ENCODE data around the gene SFMBT2.

Gene SFMBT2
- 26.3 to 158 (median 147) reads per million in 4 experiments for total RNA-seq

- DNase-seq: peak; percentile 42
These were observed at the start of gene SFMBT2 for GRCh38 chr10:7410862-7411670. SFMBT2 (minus strand) TSS chr10:7411034; CDS start chr10:7381898, 29,136 bp downstream.

DNA sequence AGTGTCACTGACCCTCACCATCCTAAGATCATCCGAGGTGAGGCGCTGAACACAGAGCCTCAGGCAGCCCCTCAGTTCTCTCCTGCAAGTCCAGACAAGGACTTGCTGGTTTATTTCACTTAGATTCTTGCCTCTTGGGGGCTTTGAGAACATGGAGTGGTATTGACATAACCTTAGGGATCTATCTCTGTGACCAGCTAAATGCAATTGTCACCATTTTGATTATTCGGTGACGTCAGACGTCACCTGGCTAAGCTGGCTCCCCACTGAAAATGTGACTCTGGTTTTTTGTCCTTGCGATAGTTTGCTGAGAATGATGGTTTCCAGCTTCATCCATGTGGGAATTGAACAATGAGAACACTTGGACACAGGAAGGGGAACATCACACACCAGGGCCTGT lies 49.2 kb upstream of the SFMBT2 start:
- no peak for DNase-seq

DNA sequence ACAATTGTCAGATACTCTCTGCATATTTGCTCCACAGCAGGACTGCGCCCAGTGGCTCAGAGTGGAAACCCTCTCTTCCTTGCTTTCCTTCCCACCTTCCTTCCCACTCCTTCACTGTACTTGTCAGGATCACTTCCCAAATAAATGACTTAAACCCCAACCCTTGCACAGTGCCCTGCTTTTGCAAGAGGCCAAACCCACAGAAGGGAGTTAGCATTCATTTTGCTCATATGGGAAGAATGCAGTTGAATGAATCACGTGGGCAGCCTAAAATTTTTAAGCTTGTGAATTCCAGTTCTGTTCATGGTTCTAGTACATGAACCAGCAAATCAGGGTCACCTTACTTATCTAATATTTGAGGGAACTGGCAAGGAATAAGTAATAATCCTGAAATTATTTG lies 47.7 kb upstream of the SFMBT2 start:
- no peak for DNase-seq

- no peak for DNase-seq
These were observed 46.9 kb upstream of the SFMBT2 start for GRCh38 chr10:7457478-7458316.

DNA sequence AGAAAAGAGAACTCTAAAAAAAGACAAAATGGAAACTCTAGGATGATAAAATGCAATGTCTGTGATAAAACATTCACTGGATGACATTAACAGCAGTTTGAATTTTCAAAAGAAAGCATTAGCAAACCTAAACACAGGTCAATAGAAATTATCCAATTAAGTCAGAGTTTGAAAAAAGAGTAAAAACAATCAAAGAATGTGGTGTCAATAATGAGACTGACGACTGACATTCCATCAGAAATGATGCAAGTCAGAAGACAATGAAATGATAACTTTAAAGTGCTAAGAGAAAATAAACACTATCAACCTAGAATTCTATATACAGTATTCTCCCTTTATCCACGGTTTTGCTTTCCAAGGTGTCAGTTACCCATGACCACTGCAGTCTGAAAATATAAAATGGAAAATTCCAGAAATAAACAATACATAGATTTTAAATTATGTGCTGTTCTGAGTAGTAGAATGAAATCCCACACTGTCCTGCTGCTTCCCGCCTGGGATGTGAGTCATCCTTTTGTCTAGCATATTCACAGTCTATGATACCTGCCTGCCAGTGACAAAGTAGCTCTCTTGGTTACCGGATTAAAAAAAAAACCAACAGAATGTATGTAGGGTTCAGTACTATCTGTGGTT lies 38.3 kb upstream of the SFMBT2 start:
- no peak for DNase-seq

DNA sequence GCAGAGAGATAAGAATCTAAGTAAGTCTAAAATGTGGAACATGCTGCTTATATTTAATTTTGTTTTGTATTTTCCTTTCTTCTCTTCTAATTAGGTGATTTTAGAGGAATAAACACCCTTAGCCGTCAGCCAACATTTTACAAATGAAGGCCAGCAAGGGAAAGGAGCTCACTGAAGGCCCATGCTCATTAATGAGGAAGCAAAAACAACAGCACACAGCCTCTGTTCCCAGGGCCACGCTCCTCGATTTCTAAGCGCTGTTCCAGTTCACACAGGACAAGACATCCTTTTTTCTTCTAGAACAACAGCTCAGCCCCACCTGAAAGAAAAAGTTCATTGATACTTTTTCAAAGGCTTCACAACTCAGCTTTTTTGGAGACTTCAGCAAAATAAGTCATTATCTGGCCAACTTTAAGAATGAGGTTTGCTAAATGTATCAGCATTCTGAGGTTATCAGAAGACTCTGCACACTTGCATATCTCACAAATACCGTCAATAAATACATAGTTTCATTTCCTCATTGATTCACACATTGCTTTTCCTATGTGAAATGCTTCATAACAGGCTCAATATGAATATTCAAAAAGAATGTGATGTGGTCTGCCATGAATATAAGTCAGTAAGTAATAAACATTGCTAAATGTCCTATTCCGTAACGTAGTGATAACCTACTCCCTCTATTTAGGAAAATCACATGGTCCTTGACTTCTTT lies 34.8 kb upstream of the SFMBT2 start:
- no peak for DNase-seq

DNA sequence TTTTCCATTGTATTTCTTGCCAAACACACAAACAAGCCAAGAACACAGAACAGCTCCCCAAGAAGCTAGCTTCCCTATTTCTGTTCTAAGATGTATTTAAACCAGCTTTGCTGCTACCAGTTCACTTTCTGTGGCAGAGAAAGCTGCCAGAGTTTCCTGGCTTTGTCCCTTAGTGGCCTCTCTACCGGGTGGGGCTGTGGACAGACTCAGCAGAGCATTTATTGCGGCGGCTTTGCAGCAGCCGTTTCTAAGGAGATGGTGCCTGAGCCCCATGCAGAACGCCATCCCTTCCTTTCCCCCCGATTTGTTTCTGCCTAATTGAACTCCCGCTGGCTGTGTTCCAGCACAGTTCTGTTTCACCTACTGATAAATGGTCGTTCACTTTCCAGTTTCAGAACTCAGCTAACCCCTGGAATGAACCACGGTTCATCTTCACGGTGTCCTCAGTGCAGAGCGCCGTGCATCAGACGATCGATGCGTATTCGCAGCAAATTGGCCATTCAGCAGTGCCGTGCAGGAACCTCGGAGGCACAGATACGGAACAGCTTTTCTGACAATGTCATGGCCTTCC lies 33.8 kb upstream of the SFMBT2 start:
- DNase-seq: no peak

- DNase-seq: no peak
These were observed 32.2 kb upstream of the SFMBT2 start for GRCh38 chr10:7443036-7443435.

- DNase-seq: no peak
These were observed 30.7 kb upstream of the SFMBT2 start for GRCh38 chr10:7441403-7442147.

DNA sequence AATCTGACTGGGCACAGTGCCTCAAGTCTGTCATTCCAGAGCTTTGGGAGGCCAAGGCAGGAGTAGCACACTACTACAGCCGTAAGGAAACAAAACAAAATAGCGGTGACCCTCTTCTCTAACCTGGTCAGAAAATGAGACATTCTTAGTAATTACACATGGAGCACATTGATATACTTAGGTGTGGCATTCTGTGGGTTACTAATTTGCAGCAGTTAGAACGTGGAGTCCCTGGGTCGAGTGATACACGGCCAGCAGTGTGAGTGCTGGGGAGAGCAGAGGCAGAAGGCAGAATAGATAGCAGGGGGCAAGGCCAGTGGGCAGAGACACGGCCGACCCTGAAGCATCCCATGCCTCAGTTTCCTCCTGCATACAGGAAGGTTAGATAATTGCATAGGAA lies 28.9 kb upstream of the SFMBT2 start:
- DNase-seq: no peak

- no peak for DNase-seq
These were observed 27.6 kb upstream of the SFMBT2 start for GRCh38 chr10:7438196-7438986.

GRCh38 chr10:7436490-7437100 lies 25.8 kb upstream of the SFMBT2 start:
- no peak for DNase-seq

DNA sequence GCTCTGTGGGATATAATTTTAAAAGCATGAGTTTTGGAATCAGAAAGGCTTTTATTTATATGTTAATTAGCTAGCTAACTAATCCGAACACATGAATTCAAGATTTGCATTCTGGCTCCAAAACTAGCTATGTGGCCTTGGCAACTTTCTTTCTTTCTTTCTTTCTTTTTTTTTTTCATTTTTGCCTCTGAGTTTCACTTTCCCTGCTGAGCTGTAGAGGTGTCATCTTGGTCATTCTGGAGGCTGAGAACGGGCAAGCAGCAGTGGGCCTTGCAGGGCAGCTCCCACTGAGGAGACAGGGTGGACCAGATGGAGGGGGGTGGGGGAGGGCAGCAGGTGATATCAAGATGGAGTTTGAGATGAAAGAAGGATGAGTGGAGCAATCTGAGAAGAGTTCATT lies 24.8 kb upstream of the SFMBT2 start:
- DNase-seq: no peak

DNA sequence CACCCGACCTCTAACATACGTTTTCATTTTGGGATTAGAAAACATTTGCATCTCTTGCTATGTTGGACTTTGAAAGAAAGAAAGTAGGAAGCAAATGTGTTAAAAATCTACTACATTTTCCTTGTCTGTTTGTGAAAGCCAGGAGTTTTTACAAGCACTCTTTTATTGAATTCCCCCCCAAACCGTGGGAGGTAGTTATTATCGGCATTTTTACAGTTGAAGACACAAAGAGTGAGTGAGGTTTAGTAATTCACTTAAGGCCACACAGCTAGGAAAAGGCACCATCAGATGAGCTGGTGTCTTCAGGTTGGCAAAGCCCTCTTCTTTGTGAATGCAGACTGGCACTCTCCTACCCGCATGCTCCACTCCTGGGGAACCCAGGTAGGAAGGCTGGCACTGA lies 23.5 kb upstream of the SFMBT2 start:
- no peak for DNase-seq

GRCh38 chr10:7433861-7434260 lies 23.0 kb upstream of the SFMBT2 start:
- no peak for DNase-seq

DNA sequence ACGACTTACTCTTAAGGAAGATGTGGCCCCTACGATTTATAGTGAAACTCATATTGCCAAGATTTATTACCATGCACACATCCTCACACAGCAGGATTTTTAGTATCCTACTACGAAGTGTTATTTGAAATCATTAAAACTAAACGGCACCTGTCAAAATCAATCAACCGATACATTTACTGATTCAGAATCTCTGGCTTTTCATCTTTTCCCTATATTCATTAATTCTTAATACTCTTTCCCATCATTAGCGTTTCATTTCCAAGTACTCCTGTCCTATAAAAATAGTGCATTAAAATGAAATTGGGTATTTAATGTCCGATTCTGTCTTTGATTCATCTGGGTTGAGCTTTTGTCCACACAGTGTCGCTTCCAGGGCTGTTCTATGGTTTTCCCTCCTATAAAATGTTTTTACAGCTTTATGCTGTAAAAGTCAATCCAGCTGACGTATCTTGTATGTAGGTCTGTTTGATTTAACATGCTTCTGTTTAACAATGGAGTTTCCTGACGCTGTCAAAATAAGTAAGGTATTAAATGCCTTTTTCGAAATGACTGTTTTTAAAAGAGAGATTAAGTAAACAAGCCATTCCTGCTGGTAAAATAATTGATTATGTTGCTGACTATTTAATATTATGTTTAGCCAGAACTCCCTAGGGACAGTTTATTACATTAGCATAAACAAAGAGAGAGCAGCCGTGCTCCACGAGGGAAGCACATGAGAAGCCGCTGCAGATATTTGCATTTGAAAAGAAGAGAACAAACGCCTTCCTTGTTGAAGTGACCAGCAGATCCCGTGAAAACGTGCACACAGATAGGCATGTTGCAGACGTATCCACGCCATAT lies 22.3 kb upstream of the SFMBT2 start:
- DNase-seq: no peak

- DNase-seq: no peak
These were observed 18.0 kb upstream of the SFMBT2 start for GRCh38 chr10:7428673-7429350.

GRCh38 chr10:7426349-7426748 lies 15.5 kb upstream of the SFMBT2 start:
- DNase-seq: no peak

- DNase-seq: no peak
These were observed 14.9 kb upstream of the SFMBT2 start for GRCh38 chr10:7425691-7426090.
